IMR-90 (cell line): ENCODE measurements around the gene SLC35A4.

Experiments used
- CTCF ChIP-seq: conservative IDR thresholded peaks from 2 replicates; pipeline ENCODE4 v1.5.1; 2012; ENCODE audit warnings: mild to moderate bottlenecking, low read depth, low read length, improper control_type of control experiment
- FOS ChIP-seq: fragments of 150-350 bp; IDR thresholded peaks from 2 replicates; pipeline ENCODE4 v1.6.1; 2016; ENCODE audit warnings: low read depth, low read length
- MAFK ChIP-seq: IDR thresholded peaks from 2 replicates; pipeline ENCODE4 v1.6.1; 2012; ENCODE audit warnings: low read depth, low read length, improper control_type of control experiment

- TF ChIP-seq MAFK = no peak
- no peak for TF ChIP-seq CTCF
- TF ChIP-seq FOS = no peak
Measured at GRCh38 chr5:140591747-140592372, 27.2 kb downstream of the SLC35A4 start.
